Transverse colon (tissue), 4 donors: Measurements from ENCODE around the gene RSPRY1. TPM values are rescaled to one million over a fixed set of nuclear protein-coding genes. Genes with fewer than 3 reads are reported as not detected.

Experiments used
- DNase-seq: peaks from one replicate; pipeline ENCODE4 v3.0.0-alpha.2; 2019
- H3K27ac ChIP-seq, 4 donors: fragments of 200-600 bp; sonication (generic); 2 replicates each; pipeline ENCODE4 v1.5.1; 2016 to 2018; ENCODE audit warnings: inconsistent platforms in 4 of 4
- H3K27me3 ChIP-seq: fragments of 200-600 bp; sonication (generic); 2 replicates; pipeline ENCODE4 v1.5.1; 2017; ENCODE audit warnings: inconsistent platforms
- H3K36me3 ChIP-seq, 4 donors: fragments of 200-600 bp; sonication (generic); 2 replicates each; pipeline ENCODE4 v1.5.1; 2017 to 2019; ENCODE audit warnings: inconsistent platforms in 4 of 4
- H3K4me1 ChIP-seq, 4 donors: fragments of 200-600 bp; sonication (generic); 2 replicates each; pipeline ENCODE4 v1.5.1; 2017 to 2020; ENCODE audit warnings: inconsistent platforms in 4 of 4
- H3K4me3 ChIP-seq, 4 donors: fragments of 200-600 bp; sonication (generic); 1 replicate in 1 of 4; 2 replicates in 3 of 4; pipeline versions ENCODE4 v1.5.1 to v1.6.1; 2017 to 2019; ENCODE audit warnings: inconsistent platforms in 4 of 4
- H3K9me3 ChIP-seq, 2 donors: fragments of 200-600 bp; sonication (generic); 2 replicates each; pipeline ENCODE4 v1.5.1; 2017 to 2019; ENCODE audit warnings: inconsistent platforms in 2 of 2
- CTCF ChIP-seq, 5 experiments: fragments of 200-600 bp in 3 of 5; fragments of 450-650 bp in 2 of 5; sonication (generic) in 3 of 5; IDR thresholded peaks; 1 replicate in 2 of 5; 2 replicates in 3 of 5; pipeline ENCODE4 v1.5.1; 2016 to 2017; ENCODE audit warnings: antibody characterized with exemption in 5 of 5, inconsistent platforms in 3 of 5, mild to moderate bottlenecking in 2 of 5, moderate library complexity in 1 of 5
- EP300 ChIP-seq: sonication (generic); formaldehyde crosslinking; IDR thresholded peaks from one replicate; pipeline ENCODE4 v1.6.1; 2017; ENCODE audit warnings: antibody characterized with exemption, low read depth
- POLR2A ChIP-seq: fragments of 450-650 bp; IDR thresholded peaks from one replicate; pipeline ENCODE4 v1.6.1; 2016; ENCODE audit warnings: antibody characterized with exemption, mild to moderate bottlenecking, moderate library complexity
- POLR2AphosphoS5 ChIP-seq, 3 donors: sonication (generic); formaldehyde crosslinking; IDR thresholded peaks; one replicate each; pipeline ENCODE4 v1.6.1; 2016; ENCODE audit warnings: antibody characterized with exemption in 3 of 3
- WGBS, 2 donors: methylation state at CpG; one replicate each; pipeline ENCODE4 v1.1.5; 2018; ENCODE audit warnings: low coverage in 1 of 2; 5-methylcytosine and 5-hydroxymethylcytosine counted together
- in situ Hi-C, 4 donors: fragments of 200-750 bp; cut with MboI; loops; one replicate each; pipeline versions ENCODE4 v1.15.0 to v1.15.1; 2017; ENCODE audit warnings: low sequenced_read_pairs in 3 of 4, low pct_ligation_motif_present in 1 of 4, low pct_unique_long_range_greater_than_20kb in 1 of 4
- intact Hi-C: fragments of 100-400 bp; cut with DNase I; formaldehyde crosslinking; loops from one replicate; pipeline ENCODE4 v1.15.1; 2023; ENCODE audit warnings: low total_unique reads
- total RNA-seq, 4 donors: library from RNA; depleted of rRNA; stranded (reverse); fragments of >200 nt; gene quantifications; one replicate each; pipeline ENCODE4 v1.1.0, GENCODE V29; 2016

The RSPRY1 gene
- total RNA-seq, 4 donors from 2014 or later, result 17.1 to 58.4 (median 44.5) TPM

- Histone ChIP-seq H3K4me3 (no peak overlapping the region), H3K27ac (no peak overlapping the region), H3K4me1 (no peaks in the 10 kb centered on the region), H3K9me3 (no peaks in the 10 kb centered on the region), H3K36me3 (peaks cover 0 to 42% (median 21%) of the 10 kb centered on the region in 4 donors), H3K27me3 (no peaks in the 10 kb centered on the region)
- in situ Hi-C loops (no loop called here), intact Hi-C loops (no loop called here)
- TF ChIP-seq POLR2A, result no peak
- TF ChIP-seq EP300, result no peak
- TF ChIP-seq POLR2AphosphoS5 (IDR thresholded peaks at IDR 0.05), result no peak
- no peak for DNase-seq
- WGBS, 2 donors, result 93 to 98% methylated on average over 1 of the region's 1 CpG
Observed at GRCh38 chr16:57253466-57253865, 67.3 kb downstream of the RSPRY1 start.

GRCh38 chr16:57255686-57256415 lies 69.7 kb downstream of the RSPRY1 start:
- TF ChIP-seq CTCF (IDR thresholded peaks at IDR 0.05), result no peak
- TF ChIP-seq POLR2AphosphoS5 (IDR thresholded peaks at IDR 0.05), result no peak
- TF ChIP-seq POLR2A, result no peak
- TF ChIP-seq EP300, result no peak
- peaks cover 0 to 23% (median 11%) of the 10 kb centered on the region in 4 donors for H3K36me3 ChIP-seq
- in situ Hi-C loops, result no loop called here
- no peak overlapping the region for H3K4me3 ChIP-seq
- intact Hi-C loops, result no loop called here
- WGBS, 2 donors, result 78 to 85% methylated on average over 8 to 10 of the region's 10 CpGs
- H3K9me3 ChIP-seq, result no peaks in the 10 kb centered on the region
- H3K4me1 ChIP-seq, result peaks cover 0 to 7% (median 4%) of the 10 kb centered on the region in 4 donors
- no peaks in the 10 kb centered on the region for H3K27me3 ChIP-seq
- DNase-seq, result no peak
- H3K27ac ChIP-seq, result no peak overlapping the region

- no peaks in the 10 kb centered on the region for H3K27me3 ChIP-seq
- no peaks in the 10 kb centered on the region for H3K9me3 ChIP-seq
- no peak for DNase-seq
- 94% methylated on average over 16 of the region's 16 CpGs; no CpG with 5 or more reads in 1 of the 2 donors for WGBS, 2 donors
- peaks cover 0 to 7% (median 4%) of the 10 kb centered on the region in 4 donors for H3K4me1 ChIP-seq
- intact Hi-C loops, result no loop called here
- H3K27ac ChIP-seq, result no peak overlapping the region
- in situ Hi-C loops, result no loop called here
- no peak for TF ChIP-seq CTCF (IDR thresholded peaks at IDR 0.05)
- TF ChIP-seq EP300, result no peak
- no peak for TF ChIP-seq POLR2A
- no peak for TF ChIP-seq POLR2AphosphoS5 (IDR thresholded peaks at IDR 0.05)
- H3K36me3 ChIP-seq, result peaks cover 0 to 14% (median 7%) of the 10 kb centered on the region in 4 donors
- H3K4me3 ChIP-seq, result no peak overlapping the region
Observed at GRCh38 chr16:57256601-57257395, 70.7 kb downstream of the RSPRY1 start.

- 92% methylated on average over 13 of the region's 13 CpGs; no CpG with 5 or more reads in 1 of the 2 donors for WGBS, 2 donors
- TF ChIP-seq CTCF (IDR thresholded peaks at IDR 0.05) (no peak), EP300 (no peak), POLR2A (no peak), POLR2AphosphoS5 (IDR thresholded peaks at IDR 0.05) (no peak)
- Histone ChIP-seq H3K27ac (no peak overlapping the region), H3K4me3 (no peak overlapping the region), H3K36me3 (peaks cover 0 to 6% (median 1%) of the 10 kb centered on the region in 4 donors), H3K9me3 (no peaks in the 10 kb centered on the region), H3K27me3 (no peaks in the 10 kb centered on the region), H3K4me1 (peaks cover 0 to 7% (median 4%) of the 10 kb centered on the region in 4 donors)
- in situ Hi-C loops (no loop called here), intact Hi-C loops (no loop called here)
- no peak for DNase-seq
Observed at GRCh38 chr16:57257455-57258070, 71.4 kb downstream of the RSPRY1 start.
